ENCODE data around the gene SH3BP2.
A peak's percentile ranks its signal among the peaks of the same experiment; 100 is the strongest.

Gene SH3BP2

GRCh38 chr4:2785613-2786012, 7.3 kb upstream of the SH3BP2 start:
- H3K4me1 ChIP-seq (ENCODE audit: control insufficient read depth in 5 of 5, insufficient read depth in 5 of 5, low read length in 5 of 5): peaks cover 1 to 28% (median 21%) of the 10 kb centered on the region in 5 donors
- H3K4me3 ChIP-seq (ENCODE audit: low read depth in 1 of 5, low read length in 5 of 5): no peak overlapping the region
- peaks cover 0 to 12% (median 8%) of the 10 kb centered on the region in 5 donors for H3K9me3 ChIP-seq (ENCODE audit: control insufficient read depth in 5 of 5, low read length in 5 of 5)
- no peaks in the 10 kb centered on the region for H3K27me3 ChIP-seq (ENCODE audit: control insufficient read depth in 5 of 5, insufficient read depth in 4 of 5, low read length in 5 of 5)
- H3K36me3 ChIP-seq (ENCODE audit: control insufficient read depth in 5 of 5, insufficient read depth in 5 of 5, low read length in 5 of 5): no peaks in the 10 kb centered on the region
- H3K27ac ChIP-seq (ENCODE audit: low read depth, low read length): no peak overlapping the region
- H3K9ac ChIP-seq (ENCODE audit: low read length in 5 of 5): no peak overlapping the region

DNA sequence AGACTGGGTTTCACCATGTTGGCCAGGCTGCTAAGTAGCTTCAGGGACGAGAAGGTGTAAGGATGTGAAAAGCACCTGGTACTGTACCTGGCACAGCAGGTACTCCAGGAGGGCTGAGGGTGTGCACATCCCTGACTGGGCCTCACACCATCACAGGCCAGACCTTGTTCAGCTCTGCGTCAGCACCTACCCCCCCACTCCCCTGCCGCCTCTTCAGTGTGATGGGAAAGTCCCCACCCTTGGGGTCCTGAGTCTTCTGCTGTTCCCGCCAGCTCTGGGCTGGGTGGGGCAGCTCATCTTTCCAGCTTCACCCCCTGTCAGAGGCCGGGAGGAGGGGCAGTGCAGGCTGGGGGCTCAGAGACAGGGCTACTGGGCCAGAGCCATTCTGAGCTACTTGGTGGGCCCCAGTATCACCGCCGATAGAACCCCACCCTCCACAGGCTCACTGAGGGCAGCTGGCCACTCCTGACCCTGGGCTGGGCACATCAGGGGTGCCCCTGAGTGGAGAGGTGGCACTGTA, 6.7 kb upstream of the SH3BP2 start:
- H3K4me3 ChIP-seq (ENCODE audit: low read depth in 1 of 5, low read length in 5 of 5): no peak overlapping the region
- no peaks in the 10 kb centered on the region for H3K27me3 ChIP-seq (ENCODE audit: control insufficient read depth in 5 of 5, insufficient read depth in 4 of 5, low read length in 5 of 5)
- H3K27ac ChIP-seq (ENCODE audit: low read depth, low read length): no peak overlapping the region
- H3K36me3 ChIP-seq (ENCODE audit: control insufficient read depth in 5 of 5, insufficient read depth in 5 of 5, low read length in 5 of 5): no peaks in the 10 kb centered on the region
- peaks cover 1 to 34% (median 23%) of the 10 kb centered on the region in 5 donors for H3K4me1 ChIP-seq (ENCODE audit: control insufficient read depth in 5 of 5, insufficient read depth in 5 of 5, low read length in 5 of 5)
- peaks cover 0 to 12% (median 8%) of the 10 kb centered on the region in 5 donors for H3K9me3 ChIP-seq (ENCODE audit: control insufficient read depth in 5 of 5, low read length in 5 of 5)
- H3K9ac ChIP-seq (ENCODE audit: low read length in 5 of 5): no peak overlapping the region

GRCh38 chr4:2786794-2787229, 6.1 kb upstream of the SH3BP2 start:
- Histone ChIP-seq H3K36me3 (ENCODE audit: control insufficient read depth in 5 of 5, insufficient read depth in 5 of 5, low read length in 5 of 5) (no peaks in the 10 kb centered on the region), H3K27ac (ENCODE audit: low read depth, low read length) (no peak overlapping the region), H3K4me1 (ENCODE audit: control insufficient read depth in 5 of 5, insufficient read depth in 5 of 5, low read length in 5 of 5) (peaks cover 1 to 40% (median 29%) of the 10 kb centered on the region in 5 donors), H3K9ac (ENCODE audit: low read length in 5 of 5) (no peak overlapping the region), H3K27me3 (ENCODE audit: control insufficient read depth in 5 of 5, insufficient read depth in 4 of 5, low read length in 5 of 5) (no peaks in the 10 kb centered on the region), H3K9me3 (ENCODE audit: control insufficient read depth in 5 of 5, low read length in 5 of 5) (peaks cover 0 to 9% (median 3%) of the 10 kb centered on the region in 5 donors), H3K4me3 (ENCODE audit: low read depth in 1 of 5, low read length in 5 of 5) (no peak overlapping the region)

- Histone ChIP-seq H3K9me3 (ENCODE audit: control insufficient read depth in 5 of 5, low read length in 5 of 5) (peaks cover 0 to 5% (median 0%) of the 10 kb centered on the region in 5 donors), H3K36me3 (ENCODE audit: control insufficient read depth in 5 of 5, insufficient read depth in 5 of 5, low read length in 5 of 5) (no peaks in the 10 kb centered on the region), H3K9ac (ENCODE audit: low read length in 5 of 5) (peak overlapping the region in 2 of 5 donors; percentile 44 to 59), H3K27me3 (ENCODE audit: control insufficient read depth in 5 of 5, insufficient read depth in 4 of 5, low read length in 5 of 5) (no peaks in the 10 kb centered on the region), H3K27ac (ENCODE audit: low read depth, low read length) (no peak overlapping the region), H3K4me3 (ENCODE audit: low read depth in 1 of 5, low read length in 5 of 5) (no peak overlapping the region), H3K4me1 (ENCODE audit: control insufficient read depth in 5 of 5, insufficient read depth in 5 of 5, low read length in 5 of 5) (peaks cover 1 to 46% (median 36%) of the 10 kb centered on the region in 5 donors)
Measured at GRCh38 chr4:2787230-2788100, 5.4 kb upstream of the SH3BP2 start.

DNA sequence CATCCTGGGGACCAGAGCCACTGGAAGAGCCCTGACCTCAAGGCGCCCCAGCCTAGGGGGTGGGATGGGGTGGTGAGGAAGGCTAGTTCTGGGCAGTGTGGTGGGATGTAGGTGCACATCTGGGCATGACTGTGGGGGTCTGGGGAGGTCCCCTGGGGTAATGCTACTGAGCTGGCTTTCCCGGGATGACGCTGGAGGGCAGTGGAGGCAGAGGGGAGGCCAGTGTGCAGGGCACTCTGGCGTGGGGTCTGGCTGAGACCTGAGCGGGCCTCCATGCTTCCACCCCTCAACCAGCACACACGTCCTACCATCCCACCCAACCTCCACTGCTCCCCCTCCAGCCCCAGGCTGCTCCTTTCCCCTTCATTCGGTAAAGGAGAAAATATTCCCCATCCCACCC, 4.8 kb upstream of the SH3BP2 start:
- Histone ChIP-seq H3K27ac (ENCODE audit: low read depth, low read length) (no peak overlapping the region), H3K27me3 (ENCODE audit: control insufficient read depth in 5 of 5, insufficient read depth in 4 of 5, low read length in 5 of 5) (no peaks in the 10 kb centered on the region), H3K36me3 (ENCODE audit: control insufficient read depth in 5 of 5, insufficient read depth in 5 of 5, low read length in 5 of 5) (no peaks in the 10 kb centered on the region), H3K4me1 (ENCODE audit: control insufficient read depth in 5 of 5, insufficient read depth in 5 of 5, low read length in 5 of 5) (peaks cover 1 to 49% (median 38%) of the 10 kb centered on the region in 5 donors), H3K4me3 (ENCODE audit: low read depth in 1 of 5, low read length in 5 of 5) (no peak overlapping the region), H3K9me3 (ENCODE audit: control insufficient read depth in 5 of 5, low read length in 5 of 5) (peaks cover 0 to 5% (median 0%) of the 10 kb centered on the region in 5 donors), H3K9ac (ENCODE audit: low read length in 5 of 5) (no peak overlapping the region)

GRCh38 chr4:2788532-2789103, 4.3 kb upstream of the SH3BP2 start:
- no peaks in the 10 kb centered on the region for H3K27me3 ChIP-seq (ENCODE audit: control insufficient read depth in 5 of 5, insufficient read depth in 4 of 5, low read length in 5 of 5)
- no peaks in the 10 kb centered on the region for H3K36me3 ChIP-seq (ENCODE audit: control insufficient read depth in 5 of 5, insufficient read depth in 5 of 5, low read length in 5 of 5)
- H3K4me1 ChIP-seq (ENCODE audit: control insufficient read depth in 5 of 5, insufficient read depth in 5 of 5, low read length in 5 of 5): peaks cover 1 to 53% (median 40%) of the 10 kb centered on the region in 5 donors
- no peak overlapping the region for H3K4me3 ChIP-seq (ENCODE audit: low read depth in 1 of 5, low read length in 5 of 5)
- no peak overlapping the region for H3K27ac ChIP-seq (ENCODE audit: low read depth, low read length)
- H3K9me3 ChIP-seq (ENCODE audit: control insufficient read depth in 5 of 5, low read length in 5 of 5): peaks cover 0 to 5% (median 0%) of the 10 kb centered on the region in 5 donors
- H3K9ac ChIP-seq (ENCODE audit: low read length in 5 of 5): no peak overlapping the region

GRCh38 chr4:2789351-2789750, 3.5 kb upstream of the SH3BP2 start:
- H3K27me3 ChIP-seq (ENCODE audit: control insufficient read depth in 5 of 5, insufficient read depth in 4 of 5, low read length in 5 of 5): no peaks in the 10 kb centered on the region
- H3K9me3 ChIP-seq (ENCODE audit: control insufficient read depth in 5 of 5, low read length in 5 of 5): no peaks in the 10 kb centered on the region
- no peak overlapping the region for H3K27ac ChIP-seq (ENCODE audit: low read depth, low read length)
- H3K9ac ChIP-seq (ENCODE audit: low read length in 5 of 5): no peak overlapping the region
- H3K36me3 ChIP-seq (ENCODE audit: control insufficient read depth in 5 of 5, insufficient read depth in 5 of 5, low read length in 5 of 5): no peaks in the 10 kb centered on the region
- peaks cover 6 to 61% (median 48%) of the 10 kb centered on the region in 5 donors for H3K4me1 ChIP-seq (ENCODE audit: control insufficient read depth in 5 of 5, insufficient read depth in 5 of 5, low read length in 5 of 5)
- H3K4me3 ChIP-seq (ENCODE audit: low read depth in 1 of 5, low read length in 5 of 5): no peak overlapping the region

- Histone ChIP-seq H3K36me3 (ENCODE audit: control insufficient read depth in 5 of 5, insufficient read depth in 5 of 5, low read length in 5 of 5) (no peaks in the 10 kb centered on the region), H3K9me3 (ENCODE audit: control insufficient read depth in 5 of 5, low read length in 5 of 5) (no peaks in the 10 kb centered on the region), H3K4me3 (ENCODE audit: low read depth in 1 of 5, low read length in 5 of 5) (no peak overlapping the region), H3K9ac (ENCODE audit: low read length in 5 of 5) (no peak overlapping the region), H3K27ac (ENCODE audit: low read depth, low read length) (no peak overlapping the region), H3K4me1 (ENCODE audit: control insufficient read depth in 5 of 5, insufficient read depth in 5 of 5, low read length in 5 of 5) (peaks cover 11 to 67% (median 54%) of the 10 kb centered on the region in 5 donors), H3K27me3 (ENCODE audit: control insufficient read depth in 5 of 5, insufficient read depth in 4 of 5, low read length in 5 of 5) (no peaks in the 10 kb centered on the region)
Measured at GRCh38 chr4:2789793-2790582, 2.9 kb upstream of the SH3BP2 start.

- Histone ChIP-seq H3K27me3 (ENCODE audit: control insufficient read depth in 5 of 5, insufficient read depth in 4 of 5, low read length in 5 of 5) (no peaks in the 10 kb centered on the region), H3K4me1 (ENCODE audit: control insufficient read depth in 5 of 5, insufficient read depth in 5 of 5, low read length in 5 of 5) (peaks cover 13 to 71% (median 63%) of the 10 kb centered on the region in 5 donors), H3K27ac (ENCODE audit: low read depth, low read length) (no peak overlapping the region), H3K9ac (ENCODE audit: low read length in 5 of 5) (no peak overlapping the region), H3K36me3 (ENCODE audit: control insufficient read depth in 5 of 5, insufficient read depth in 5 of 5, low read length in 5 of 5) (no peaks in the 10 kb centered on the region), H3K4me3 (ENCODE audit: low read depth in 1 of 5, low read length in 5 of 5) (no peak overlapping the region), H3K9me3 (ENCODE audit: control insufficient read depth in 5 of 5, low read length in 5 of 5) (no peaks in the 10 kb centered on the region)
Measured at GRCh38 chr4:2790583-2791517, 2.0 kb upstream of the SH3BP2 start.
